Measurements from ENCODE around the gene NPC2.

- TF ChIP-seq, protein P1, sequence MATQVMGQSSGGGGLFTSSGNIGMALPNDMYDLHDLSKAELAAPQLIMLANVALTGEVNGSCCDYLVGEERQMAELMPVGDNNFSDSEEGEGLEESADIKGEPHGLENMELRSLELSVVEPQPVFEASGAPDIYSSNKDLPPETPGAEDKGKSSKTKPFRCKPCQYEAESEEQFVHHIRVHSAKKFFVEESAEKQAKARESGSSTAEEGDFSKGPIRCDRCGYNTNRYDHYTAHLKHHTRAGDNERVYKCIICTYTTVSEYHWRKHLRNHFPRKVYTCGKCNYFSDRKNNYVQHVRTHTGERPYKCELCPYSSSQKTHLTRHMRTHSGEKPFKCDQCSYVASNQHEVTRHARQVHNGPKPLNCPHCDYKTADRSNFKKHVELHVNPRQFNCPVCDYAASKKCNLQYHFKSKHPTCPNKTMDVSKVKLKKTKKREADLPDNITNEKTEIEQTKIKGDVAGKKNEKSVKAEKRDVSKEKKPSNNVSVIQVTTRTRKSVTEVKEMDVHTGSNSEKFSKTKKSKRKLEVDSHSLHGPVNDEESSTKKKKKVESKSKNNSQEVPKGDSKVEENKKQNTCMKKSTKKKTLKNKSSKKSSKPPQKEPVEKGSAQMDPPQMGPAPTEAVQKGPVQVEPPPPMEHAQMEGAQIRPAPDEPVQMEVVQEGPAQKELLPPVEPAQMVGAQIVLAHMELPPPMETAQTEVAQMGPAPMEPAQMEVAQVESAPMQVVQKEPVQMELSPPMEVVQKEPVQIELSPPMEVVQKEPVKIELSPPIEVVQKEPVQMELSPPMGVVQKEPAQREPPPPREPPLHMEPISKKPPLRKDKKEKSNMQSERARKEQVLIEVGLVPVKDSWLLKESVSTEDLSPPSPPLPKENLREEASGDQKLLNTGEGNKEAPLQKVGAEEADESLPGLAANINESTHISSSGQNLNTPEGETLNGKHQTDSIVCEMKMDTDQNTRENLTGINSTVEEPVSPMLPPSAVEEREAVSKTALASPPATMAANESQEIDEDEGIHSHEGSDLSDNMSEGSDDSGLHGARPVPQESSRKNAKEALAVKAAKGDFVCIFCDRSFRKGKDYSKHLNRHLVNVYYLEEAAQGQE (IDR thresholded peaks at IDR 0.05; ENCODE audit: insufficient read depth in 1 of 2, low read depth in 2 of 2, low read length in 2 of 2): no peak
- TF ChIP-seq POLR2AphosphoS5 (IDR thresholded peaks at IDR 0.05; ENCODE audit: low read depth, low read length) (no peak), TAF1 (IDR thresholded peaks at IDR 0.05; ENCODE audit: borderline replicate concordance, insufficient read depth, low read length) (no peak), FOXP2 (optimal IDR thresholded peaks at IDR 0.05; ENCODE audit: borderline replicate concordance, extremely low read depth, extremely low read length, insufficient read depth) (no peak), SIN3A (IDR thresholded peaks at IDR 0.05; ENCODE audit: borderline replicate concordance, insufficient read depth, low read length) (no peak)
Observed at GRCh38 chr14:74524076-74524811, 31.1 kb upstream of the NPC2 start.
